ENCODE measurements around the gene C19orf18.
"Not testable (repeated sequence)": the region's sequence is repeated elsewhere in the genome, so short reads cannot be mapped to it uniquely, and the experiment has no call there.

C19orf18 gene

GRCh38 chr19:57974434-57974833 lies at the start of gene C19orf18:
C19orf18 (minus strand) TSS chr19:57974534; CDS start chr19:57974432, 102 bp downstream.
- no peak for DNase-seq

DNA sequence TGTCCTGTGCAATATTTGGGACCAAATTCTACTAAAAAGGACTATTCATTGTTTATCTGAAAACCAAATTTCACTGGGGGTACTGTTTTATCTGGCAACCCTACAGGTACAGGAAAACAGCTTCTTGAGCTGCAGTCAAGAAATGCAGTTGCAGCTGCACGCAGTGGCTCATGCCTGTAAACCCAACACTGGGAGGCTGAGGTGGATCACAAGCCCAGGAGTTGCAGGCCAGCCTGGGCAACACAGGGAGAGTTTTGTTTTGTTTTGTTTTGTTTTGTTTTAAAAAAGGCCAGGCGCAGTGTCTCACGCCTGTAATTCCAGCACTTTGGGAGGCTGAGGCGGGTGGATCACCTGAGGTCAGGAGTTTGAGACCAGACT lies 47.9 kb upstream of the C19orf18 start:
- no peak for DNase-seq

GRCh38 chr19:58021541-58022282 lies 47.4 kb upstream of the C19orf18 start:
- peak; percentile 82 for DNase-seq

DNA sequence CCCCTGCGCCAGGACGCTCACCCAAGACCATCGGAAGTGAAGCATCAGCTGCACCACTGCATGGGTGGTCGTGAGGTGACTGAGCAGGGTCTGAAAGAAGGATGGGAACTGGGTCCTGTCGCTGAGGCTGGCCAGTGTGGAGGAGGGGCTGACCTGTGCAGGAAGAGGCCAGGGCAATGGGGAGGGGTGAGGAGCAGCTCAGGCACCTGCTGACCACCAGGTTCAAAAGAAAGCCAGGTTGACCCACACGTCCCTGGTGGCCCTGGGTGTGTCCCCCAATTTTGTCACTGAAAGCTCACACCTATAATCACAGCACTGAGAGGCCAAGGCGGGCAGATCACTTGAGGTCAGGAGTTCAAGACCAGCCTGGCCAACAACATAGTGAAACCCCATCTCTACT lies 45.8 kb upstream of the C19orf18 start:
- no peak for DNase-seq

GRCh38 chr19:58014141-58014540 lies 39.8 kb upstream of the C19orf18 start:
- DNase-seq, result no peak

- no peak for DNase-seq
Observed at GRCh38 chr19:58010507-58010906, 36.2 kb upstream of the C19orf18 start.

DNA sequence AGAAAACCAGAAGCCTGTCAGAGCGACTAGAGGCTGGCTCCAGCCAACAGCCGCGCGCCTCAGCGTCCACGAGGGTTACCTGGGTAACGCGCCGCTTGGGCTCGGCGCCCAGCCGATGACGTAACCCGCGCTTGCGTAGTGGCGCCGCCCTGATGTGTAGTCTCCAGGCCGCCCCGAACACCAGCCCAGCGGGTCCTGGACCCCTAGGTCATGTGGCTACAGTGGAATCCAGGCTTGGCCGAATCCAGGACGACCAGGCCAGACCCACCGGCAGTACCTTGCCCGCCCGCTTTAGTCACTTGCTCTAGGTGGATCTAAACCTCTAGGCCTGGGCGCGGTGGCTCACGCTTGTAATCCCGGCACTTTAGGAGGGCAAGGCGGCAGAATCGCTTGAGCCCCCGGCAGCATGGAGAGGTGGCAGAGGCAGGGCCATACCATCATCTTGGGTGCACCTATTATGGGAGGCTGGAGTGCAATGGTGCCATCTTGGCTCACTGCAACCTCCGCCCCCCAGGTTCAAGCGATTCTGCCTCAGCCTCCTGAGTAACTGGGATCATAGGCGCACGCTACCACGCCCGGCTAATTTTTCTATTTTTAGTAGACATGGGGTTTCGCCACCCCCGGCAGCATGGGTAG lies 35.5 kb upstream of the C19orf18 start:
- peak; percentile 91 for DNase-seq

DNA sequence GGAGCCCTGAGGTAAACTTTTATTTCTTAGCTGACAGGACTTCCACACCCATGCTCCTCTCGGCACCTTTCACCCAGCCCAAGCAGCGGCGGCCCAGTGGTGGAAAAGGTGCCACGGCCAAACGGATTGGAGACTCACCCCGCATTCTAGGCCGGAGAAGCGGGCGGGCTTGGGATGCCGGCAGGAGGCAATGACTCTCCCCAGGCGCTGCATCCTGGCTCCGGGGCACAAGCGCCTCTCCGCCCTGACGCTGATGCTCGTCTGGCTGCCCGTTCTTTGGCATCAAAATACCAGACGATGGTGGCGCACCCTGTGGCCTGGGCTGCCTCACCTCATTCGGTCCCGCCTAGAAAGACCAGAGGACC lies 34.9 kb upstream of the C19orf18 start:
- DNase-seq, result no peak

- DNase-seq, result not testable (repeated sequence)
Observed at GRCh38 chr19:58008877-58009276, 34.5 kb upstream of the C19orf18 start.

GRCh38 chr19:58007285-58007684 lies 33.0 kb upstream of the C19orf18 start:
- DNase-seq, result peak; percentile 19

GRCh38 chr19:58003174-58003828 lies 29.0 kb upstream of the C19orf18 start:
- DNase-seq, result no peak

GRCh38 chr19:58002384-58003173 lies 28.2 kb upstream of the C19orf18 start, which contains the start of gene ZNF606:
ZNF606 (minus strand) TSS chr19:58002820; CDS start chr19:58001319, 1,501 bp downstream.
- peak; percentile 94 for DNase-seq

DNA sequence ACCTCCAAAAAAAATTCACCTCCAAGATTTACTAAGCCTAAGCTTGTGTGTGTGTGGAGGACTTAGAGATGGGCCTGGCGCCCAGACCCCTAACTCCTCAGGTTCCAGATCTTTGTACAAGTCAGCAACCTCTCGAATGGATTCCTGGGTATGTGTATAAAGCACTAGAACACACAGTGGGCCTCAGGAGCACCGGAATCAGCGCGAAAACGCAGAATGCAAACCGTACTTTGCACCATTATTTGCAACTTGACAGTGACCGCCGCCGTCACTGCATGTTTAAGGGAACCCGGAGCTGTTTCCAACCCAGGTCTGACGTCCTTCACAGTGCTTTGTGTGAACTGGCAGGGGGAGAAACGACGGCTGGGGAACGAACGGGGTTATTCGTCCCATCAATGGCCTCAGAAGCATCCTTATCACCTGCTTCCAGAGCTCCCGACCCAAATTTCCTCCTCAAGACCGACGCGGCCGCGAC lies 27.6 kb upstream of the C19orf18 start:
- peak; percentile 60 for DNase-seq

DNA sequence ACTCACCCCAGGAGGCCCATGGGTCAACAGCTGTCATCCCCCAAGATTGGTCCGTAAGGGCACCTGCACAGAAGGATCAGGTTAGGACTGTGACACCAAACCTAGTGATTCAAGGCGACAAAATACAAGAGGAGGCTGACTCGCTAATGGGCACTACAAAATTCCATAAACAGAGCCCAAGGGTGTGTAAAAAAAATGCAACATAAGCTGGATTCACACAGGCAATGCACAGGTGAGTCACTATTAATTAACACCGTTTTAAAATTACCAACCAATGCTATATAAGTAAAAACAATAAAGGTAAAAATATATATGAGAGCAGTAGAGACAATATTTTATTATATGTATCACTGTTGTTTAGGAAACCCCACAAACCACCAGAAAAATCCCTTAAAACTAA lies 26.3 kb upstream of the C19orf18 start:
- DNase-seq, result no peak

GRCh38 chr19:57992841-57993240 lies 18.5 kb upstream of the C19orf18 start:
- DNase-seq, result no peak

DNA sequence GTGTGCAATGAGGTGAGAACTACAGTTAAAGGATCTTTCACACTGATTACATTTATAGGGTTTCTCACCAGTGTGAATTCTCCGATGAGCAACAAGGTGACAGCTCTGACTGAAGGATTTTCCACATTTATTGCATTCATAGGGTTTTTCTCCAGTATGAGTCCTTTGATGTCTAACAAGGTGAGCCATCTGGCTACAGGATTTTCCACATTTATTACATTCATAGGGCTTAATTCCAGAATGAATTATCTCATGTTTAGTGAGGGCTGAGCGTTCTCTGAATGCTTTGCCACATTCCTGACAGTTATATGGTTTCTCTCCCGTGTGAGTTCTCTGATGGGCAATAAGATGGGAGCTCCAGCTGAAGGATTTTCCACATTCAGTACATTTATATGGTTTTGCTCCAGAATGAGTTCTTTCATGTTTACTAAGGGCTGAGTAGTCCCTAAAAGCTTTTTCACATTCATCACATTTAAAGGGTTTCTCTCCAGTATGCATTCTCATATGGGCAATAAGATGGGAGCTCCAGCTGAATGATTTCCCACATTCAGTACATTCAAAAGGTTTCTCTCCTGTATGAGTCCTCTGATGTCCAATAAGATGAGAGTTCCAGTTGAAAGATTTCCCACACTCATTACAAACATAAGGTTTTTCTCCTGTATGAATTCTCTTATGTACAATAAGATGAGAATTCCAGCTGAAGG lies 4.4 kb upstream of the C19orf18 start:
- DNase-seq, result peak; percentile 18

DNA sequence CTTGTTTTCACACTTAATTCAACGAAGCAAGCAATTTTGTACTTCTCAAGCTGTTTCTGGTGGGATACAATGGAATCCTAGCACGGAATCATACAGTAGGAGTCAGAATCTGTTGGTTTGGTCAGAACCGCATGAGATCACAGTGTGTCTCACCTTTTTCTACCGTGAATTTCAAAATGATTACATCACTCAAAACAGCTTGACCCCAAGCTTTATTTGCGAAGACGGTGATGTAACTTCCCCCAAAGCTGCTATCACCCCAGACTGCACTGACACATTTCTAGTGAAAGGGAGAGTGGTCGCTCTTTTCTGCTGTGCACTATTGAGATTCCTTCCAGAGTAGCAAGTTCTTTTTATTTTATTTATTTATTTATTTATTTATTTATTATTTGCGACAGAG lies 9.6 kb downstream of the C19orf18 start:
- no peak for DNase-seq

- DNase-seq, result no peak
Observed at GRCh38 chr19:57961785-57962184, 12.5 kb downstream of the C19orf18 start.

DNA sequence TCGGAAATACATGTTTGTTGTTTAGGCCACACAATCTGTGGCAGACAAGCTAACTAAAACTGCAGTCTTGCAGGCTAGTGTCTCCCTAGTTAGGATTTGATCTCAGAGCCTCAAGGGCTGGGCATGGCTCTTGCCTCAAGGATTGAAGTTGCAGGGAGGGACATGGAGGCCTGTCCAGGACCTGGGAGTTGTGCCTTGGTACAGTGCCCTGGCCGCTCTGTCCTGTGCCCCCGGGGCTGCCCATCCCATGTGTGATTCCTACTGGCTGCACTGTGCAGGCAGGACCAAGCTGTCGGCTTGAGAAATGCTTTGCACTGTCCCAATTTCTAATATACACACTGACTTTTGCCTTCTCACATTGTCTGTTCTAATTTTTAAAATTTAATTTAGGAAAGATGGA lies 19.3 kb downstream of the C19orf18 start:
- no peak for DNase-seq

DNA sequence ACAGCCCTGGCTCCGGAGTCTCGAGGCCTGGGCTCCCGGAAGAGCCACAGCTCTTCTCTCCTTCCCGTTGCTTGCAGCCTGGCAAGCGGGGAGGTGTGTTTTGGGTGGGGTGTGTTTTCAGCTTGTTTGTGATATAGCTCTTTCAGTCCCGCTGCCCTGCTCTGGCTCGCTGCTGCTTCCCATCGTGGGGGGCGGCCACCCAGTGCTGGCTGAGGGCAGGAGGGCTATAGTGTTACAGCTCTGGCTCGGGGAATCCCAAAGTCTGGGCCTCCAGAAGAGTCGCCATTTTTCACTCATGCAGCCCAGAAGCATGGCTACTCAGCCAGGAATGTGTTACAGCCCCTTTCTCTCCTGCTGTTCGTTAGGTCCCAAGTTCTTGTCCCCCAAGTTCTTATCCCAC lies 24.6 kb downstream of the C19orf18 start:
- no peak for DNase-seq

GRCh38 chr19:57949296-57949695 lies 25.0 kb downstream of the C19orf18 start:
- DNase-seq, result no peak

DNA sequence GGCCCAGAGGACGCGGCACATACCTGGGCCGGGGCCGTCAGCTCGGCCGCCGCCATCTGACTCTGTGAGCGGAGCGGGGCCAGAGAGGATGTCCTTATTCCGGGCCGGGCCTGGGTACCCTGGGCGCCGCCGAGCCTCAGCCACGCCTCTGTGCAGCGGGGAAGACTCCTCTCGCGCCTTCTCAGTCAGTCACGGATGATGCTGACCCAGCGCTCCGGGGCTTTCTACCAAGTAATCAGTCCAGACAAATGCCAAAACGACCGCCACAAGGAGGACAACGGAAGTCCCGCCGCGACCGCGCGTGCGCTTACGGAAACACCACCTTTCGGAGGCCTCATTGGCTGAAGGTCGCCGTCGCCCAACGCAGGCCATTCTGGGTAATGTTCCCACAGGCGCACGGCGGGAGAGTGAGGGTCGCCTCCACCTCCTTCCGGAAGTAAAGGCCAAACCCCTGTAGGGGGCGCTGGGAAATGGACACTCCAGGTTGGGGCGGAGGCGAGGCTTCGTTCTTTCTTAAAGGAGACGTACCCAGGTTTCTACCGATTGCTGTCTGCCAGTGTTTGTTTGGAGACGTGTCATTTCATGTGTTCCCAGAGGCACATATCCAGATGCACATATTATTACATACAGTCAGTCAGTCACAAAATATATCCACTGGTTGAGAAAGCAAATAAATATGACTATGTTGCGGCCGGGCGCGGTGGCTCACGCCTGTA lies 26.8 kb downstream of the C19orf18 start, which contains the start of gene ZNF256:
Gene ZNF256 (minus strand): TSS at position 288 of the 716 bp plus-strand sequence. CDS start 232 bp downstream, at position 56.
- DNase-seq, result peak; percentile 98
